H1 (cell line): ENCODE measurements around the gene SMIM24.

ENCODE experiments used
- ASH2L ChIP-seq: fragments of 200-600, 300-600 bp; sonication (generic); IDR thresholded peaks from one replicate; pipeline ENCODE4 v1.7.1; 2017; ENCODE audit warnings: low read length
- ATF3 ChIP-seq: IDR thresholded peaks from 2 replicates; pipeline ENCODE4 v1.6.1; 2011; ENCODE audit warnings: low read depth, mild to moderate bottlenecking, low read length; ENCODE audit not compliant: insufficient read depth
- CEBPB ChIP-seq: IDR thresholded peaks from 2 replicates; pipeline ENCODE4 v1.6.1; 2012; ENCODE audit warnings: low read depth, low read length
- CTBP2 ChIP-seq: IDR thresholded peaks from 2 replicates; pipeline ENCODE4 v1.7.0; 2011; ENCODE audit warnings: borderline replicate concordance, mild to moderate bottlenecking, moderate library complexity, mixed read lengths, low read length; ENCODE audit not compliant: insufficient read depth, insufficient read length
- EP300 ChIP-seq, 2 experiments: IDR thresholded peaks; 1 replicate in 1 of 2; 2 replicates in 1 of 2; pipeline ENCODE4 v1.6.1; 2011 to 2012; ENCODE audit warnings: low read depth in 2 of 2, low read length in 2 of 2, mild to moderate bottlenecking in 2 of 2, borderline replicate concordance in 1 of 2, inconsistent platforms in 1 of 2, moderate library complexity in 1 of 2
- GABPA ChIP-seq: IDR thresholded peaks from 2 replicates; pipeline ENCODE4 v1.6.1; 2011; ENCODE audit warnings: mild to moderate bottlenecking, low read length, moderate library complexity, borderline replicate concordance; ENCODE audit not compliant: insufficient read depth
- HDAC6 ChIP-seq: IDR thresholded peaks from one replicate; pipeline ENCODE4 v1.7.1; 2012; ENCODE audit warnings: low read depth, mild to moderate bottlenecking, inconsistent platforms, low read length, moderate library complexity
- KDM1A ChIP-seq: fragments of 200-600, 300-600 bp; sonication (generic); IDR thresholded peaks from 2 replicates; pipeline ENCODE4 v1.7.1; 2016; ENCODE audit warnings: mild to moderate bottlenecking, low read length, borderline replicate concordance
- NRF1 ChIP-seq: IDR thresholded peaks from 2 replicates; pipeline ENCODE4 v1.6.1; 2011; ENCODE audit warnings: mild to moderate bottlenecking, low read depth, low read length, improper control_type of control experiment
- POLR2A ChIP-seq, 2 experiments: IDR thresholded peaks; 1 replicate in 1 of 2; 2 replicates in 1 of 2; pipeline ENCODE4 v1.6.1; 2011; ENCODE audit warnings: low read depth in 2 of 2, low read length in 2 of 2, mild to moderate bottlenecking in 2 of 2; ENCODE audit errors: control extremely low read depth in 1 of 2
- POLR2AphosphoS5 ChIP-seq: IDR thresholded peaks from 2 replicates; pipeline ENCODE4 v1.6.1; 2011; ENCODE audit warnings: low read depth, low read length
- SIRT6 ChIP-seq: IDR thresholded peaks from one replicate; pipeline ENCODE4 v1.7.1; 2012; ENCODE audit warnings: low read length, inconsistent platforms
- USF2 ChIP-seq: IDR thresholded peaks from 2 replicates; pipeline ENCODE4 v1.6.1; 2011; ENCODE audit warnings: low read length, improper control_type of control experiment
- TF ChIP-seq, protein P1 (sequence below), 3 experiments: IDR thresholded peaks; 1 replicate in 2 of 3; 2 replicates in 1 of 3; pipeline versions ENCODE4 v1.5.1 to v1.6.1; 2011; ENCODE audit warnings: low read length in 3 of 3, mild to moderate bottlenecking in 3 of 3, inconsistent platforms in 2 of 3, low read depth in 1 of 3, moderate library complexity in 1 of 3; ENCODE audit not compliant: insufficient read depth in 1 of 3; ENCODE audit errors: control extremely low read depth in 1 of 3

GRCh38 chr19:3451451-3451866 lies 28.9 kb downstream of the SMIM24 start:
- TF ChIP-seq CEBPB: no peak
- TF ChIP-seq KDM1A: no peak
- no peak for TF ChIP-seq POLR2AphosphoS5
- TF ChIP-seq ASH2L: no peak
- TF ChIP-seq ATF3: no peak
- no peak for TF ChIP-seq NRF1
- TF ChIP-seq, protein P1, sequence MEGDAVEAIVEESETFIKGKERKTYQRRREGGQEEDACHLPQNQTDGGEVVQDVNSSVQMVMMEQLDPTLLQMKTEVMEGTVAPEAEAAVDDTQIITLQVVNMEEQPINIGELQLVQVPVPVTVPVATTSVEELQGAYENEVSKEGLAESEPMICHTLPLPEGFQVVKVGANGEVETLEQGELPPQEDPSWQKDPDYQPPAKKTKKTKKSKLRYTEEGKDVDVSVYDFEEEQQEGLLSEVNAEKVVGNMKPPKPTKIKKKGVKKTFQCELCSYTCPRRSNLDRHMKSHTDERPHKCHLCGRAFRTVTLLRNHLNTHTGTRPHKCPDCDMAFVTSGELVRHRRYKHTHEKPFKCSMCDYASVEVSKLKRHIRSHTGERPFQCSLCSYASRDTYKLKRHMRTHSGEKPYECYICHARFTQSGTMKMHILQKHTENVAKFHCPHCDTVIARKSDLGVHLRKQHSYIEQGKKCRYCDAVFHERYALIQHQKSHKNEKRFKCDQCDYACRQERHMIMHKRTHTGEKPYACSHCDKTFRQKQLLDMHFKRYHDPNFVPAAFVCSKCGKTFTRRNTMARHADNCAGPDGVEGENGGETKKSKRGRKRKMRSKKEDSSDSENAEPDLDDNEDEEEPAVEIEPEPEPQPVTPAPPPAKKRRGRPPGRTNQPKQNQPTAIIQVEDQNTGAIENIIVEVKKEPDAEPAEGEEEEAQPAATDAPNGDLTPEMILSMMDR (IDR thresholded peaks at IDR 0.05; ENCODE audit: control extremely low read depth in 1 of 3, insufficient read depth in 1 of 3, low read depth in 1 of 3, low read length in 3 of 3): no peak
- no peak for TF ChIP-seq GABPA
- no peak for TF ChIP-seq EP300 (IDR thresholded peaks at IDR 0.05; ENCODE audit: borderline replicate concordance in 1 of 2, low read depth in 2 of 2, low read length in 2 of 2)
- no peak for TF ChIP-seq SIRT6
- no peak for TF ChIP-seq POLR2A (IDR thresholded peaks at IDR 0.05; ENCODE audit: control extremely low read depth in 1 of 2, low read depth in 2 of 2, low read length in 2 of 2)
- TF ChIP-seq CTBP2: no peak
- no peak for TF ChIP-seq HDAC6
- TF ChIP-seq USF2: no peak
